Muscle of back (tissue), 11 donors: ENCODE data around the gene TWIST2. TPM values are rescaled to one million over a fixed set of nuclear protein-coding genes. Genes with fewer than 3 reads are reported as not detected.

Experiments used
- DNase-seq, 3 donors: peaks; one replicate each; pipeline versions ENCODE4 v3.0.0 to v3.0.0-alpha.2; 2013
- polyA plus RNA-seq, 10 donors: library from polyadenylated mRNA; unstranded; fragments of 120-200 nt; gene quantifications; one replicate each; pipeline ENCODE4 v1.2.1, GENCODE V29; 2013; ENCODE audit not compliant: insufficient read length in 10 of 10

TWIST2 gene
- polyA plus RNA-seq, 10 donors, result 4.9 to 104 (median 6.9) TPM

GRCh38 chr2:238835726-238836301 is 12.1 kb upstream of the TWIST2 start:
- no peak for DNase-seq

GRCh38 chr2:238838786-238839327 is 9.0 kb upstream of the TWIST2 start:
- no peak for DNase-seq

GRCh38 chr2:238839428-238839827 is 8.5 kb upstream of the TWIST2 start:
- no peak for DNase-seq

- peak in 1 of 3 donors; percentile 11 for DNase-seq
These were observed 6.2 kb upstream of the TWIST2 start for GRCh38 chr2:238841542-238842164.

GRCh38 chr2:238843476-238843875 is 4.4 kb upstream of the TWIST2 start:
- DNase-seq, result no peak

GRCh38 chr2:238845583-238846377 is 2.1 kb upstream of the TWIST2 start:
- no peak for DNase-seq

GRCh38 chr2:238846378-238846627 is 1.6 kb upstream of the TWIST2 start:
- no peak for DNase-seq

GRCh38 chr2:238846628-238847418 is 1.1 kb upstream of the TWIST2 start:
- peak in 2 of 3 donors; percentile 44 to 83 for DNase-seq

- no peak for DNase-seq
These were observed 475 bp upstream of the TWIST2 start for GRCh38 chr2:238847419-238847801.

GRCh38 chr2:238848691-238848975 is 748 bp downstream of the TWIST2 start:
- no peak for DNase-seq

- DNase-seq, result no peak
These were observed 1.3 kb downstream of the TWIST2 start for GRCh38 chr2:238848976-238849853.

GRCh38 chr2:238850091-238850490 is 2.2 kb downstream of the TWIST2 start:
- DNase-seq, result no peak

- DNase-seq, result no peak
These were observed 3.1 kb downstream of the TWIST2 start for GRCh38 chr2:238851026-238851425.

GRCh38 chr2:238851761-238852160 is 3.9 kb downstream of the TWIST2 start:
- no peak for DNase-seq

GRCh38 chr2:238852206-238852869 is 4.5 kb downstream of the TWIST2 start:
- DNase-seq, result no peak

- no peak for DNase-seq
These were observed 5.3 kb downstream of the TWIST2 start for GRCh38 chr2:238853218-238853617.

- no peak for DNase-seq
These were observed 5.8 kb downstream of the TWIST2 start for GRCh38 chr2:238853721-238854120.

- DNase-seq, result no peak
These were observed 6.4 kb downstream of the TWIST2 start for GRCh38 chr2:238854246-238854645.

GRCh38 chr2:238854699-238855229 is 6.9 kb downstream of the TWIST2 start:
- DNase-seq, result no peak

- no peak for DNase-seq
These were observed 7.4 kb downstream of the TWIST2 start for GRCh38 chr2:238855299-238855698.
